Measurements from ENCODE around the gene WDR59.

The WDR59 gene

DNA sequence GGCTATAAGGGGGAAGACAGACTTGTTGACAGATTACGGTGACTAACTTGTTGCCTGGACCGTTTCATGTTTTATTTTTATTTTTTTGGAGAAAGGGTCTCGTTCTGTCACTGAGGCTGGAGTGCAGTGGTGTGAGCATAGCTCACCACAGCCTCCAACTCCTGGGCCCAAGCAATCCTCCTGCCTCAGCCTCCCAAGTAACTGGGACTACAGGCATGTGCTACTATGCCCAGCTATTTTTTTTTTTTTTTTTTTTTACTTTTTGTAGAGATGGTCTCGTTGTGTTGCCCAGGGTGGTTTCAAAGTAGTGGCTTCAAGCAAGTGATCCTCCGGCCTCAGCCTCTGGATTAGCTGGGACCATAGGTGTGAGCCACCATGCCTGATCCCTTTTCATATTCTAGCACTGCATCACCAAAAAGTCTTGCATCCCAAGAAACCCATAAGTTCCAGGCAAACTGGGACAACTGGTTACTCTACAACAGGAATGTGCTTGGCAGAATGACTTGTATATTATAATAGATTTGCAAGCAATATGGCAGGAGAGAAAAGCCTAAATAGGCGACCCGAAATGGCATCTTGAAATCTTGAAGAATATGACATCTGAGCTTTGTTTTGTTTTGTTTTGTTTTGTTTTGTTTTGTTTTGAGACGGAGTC is 2.2 kb upstream of the WDR59 start:
- no peak for TF ChIP-seq JUND (IDR thresholded peaks at IDR 0.05; ENCODE audit: low read depth)
- in situ Hi-C loops (cut with HindIII; ENCODE audit: low pct_unique_long_range_greater_than_20kb, low sequenced_read_pairs), result no loop called here
- DNase-seq (ENCODE audit: low read depth in 1 of 2, low spot score in 1 of 2), result peak in 1 of 2 experiments; percentile 73

- in situ Hi-C loops (cut with HindIII; ENCODE audit: low pct_unique_long_range_greater_than_20kb, low sequenced_read_pairs), result no loop called here
- DNase-seq (ENCODE audit: low read depth in 1 of 2, low spot score in 1 of 2), result no peak
- no peak for TF ChIP-seq JUND (IDR thresholded peaks at IDR 0.05; ENCODE audit: low read depth)
These were observed 762 bp downstream of the WDR59 start for GRCh38 chr16:74984194-74984528.

- TF ChIP-seq JUND (IDR thresholded peaks at IDR 0.05; ENCODE audit: low read depth), result no peak
These were observed 2.7 kb downstream of the WDR59 start for GRCh38 chr16:74982256-74982655.

GRCh38 chr16:74975591-74975990 is 9.3 kb downstream of the WDR59 start:
- DNase-seq (ENCODE audit: low read depth in 1 of 2, low spot score in 1 of 2), result no peak
- in situ Hi-C loops (cut with HindIII; ENCODE audit: low pct_unique_long_range_greater_than_20kb, low sequenced_read_pairs), result no loop called here
- TF ChIP-seq JUND (IDR thresholded peaks at IDR 0.05; ENCODE audit: low read depth), result no peak

More at GRCh38 chr16:74982256-74982655, 2.7 kb downstream of the WDR59 start:
- no peak for DNase-seq (ENCODE audit: low read depth in 1 of 2, low spot score in 1 of 2)
- in situ Hi-C loops (cut with HindIII; ENCODE audit: low pct_unique_long_range_greater_than_20kb, low sequenced_read_pairs), result no loop called here

- no peak for TF ChIP-seq JUND (IDR thresholded peaks at IDR 0.05; ENCODE audit: low read depth)
- in situ Hi-C loops (cut with HindIII; ENCODE audit: low pct_unique_long_range_greater_than_20kb, low sequenced_read_pairs), result no loop called here
These were observed 11.6 kb downstream of the WDR59 start for GRCh38 chr16:74973304-74973703.

GRCh38 chr16:74954763-74955162 is 30.2 kb downstream of the WDR59 start:
- no peak for DNase-seq (ENCODE audit: low read depth in 1 of 2, low spot score in 1 of 2)
- no peak for TF ChIP-seq JUND (IDR thresholded peaks at IDR 0.05; ENCODE audit: low read depth)
- in situ Hi-C loops (cut with HindIII; ENCODE audit: low pct_unique_long_range_greater_than_20kb, low sequenced_read_pairs), result no loop called here

More at GRCh38 chr16:74973304-74973703, 11.6 kb downstream of the WDR59 start:
- no peak for DNase-seq (ENCODE audit: low read depth in 1 of 2, low spot score in 1 of 2)

GRCh38 chr16:74951681-74952080 is 33.2 kb downstream of the WDR59 start:
- in situ Hi-C loops (cut with HindIII; ENCODE audit: low pct_unique_long_range_greater_than_20kb, low sequenced_read_pairs), result no loop called here

DNA sequence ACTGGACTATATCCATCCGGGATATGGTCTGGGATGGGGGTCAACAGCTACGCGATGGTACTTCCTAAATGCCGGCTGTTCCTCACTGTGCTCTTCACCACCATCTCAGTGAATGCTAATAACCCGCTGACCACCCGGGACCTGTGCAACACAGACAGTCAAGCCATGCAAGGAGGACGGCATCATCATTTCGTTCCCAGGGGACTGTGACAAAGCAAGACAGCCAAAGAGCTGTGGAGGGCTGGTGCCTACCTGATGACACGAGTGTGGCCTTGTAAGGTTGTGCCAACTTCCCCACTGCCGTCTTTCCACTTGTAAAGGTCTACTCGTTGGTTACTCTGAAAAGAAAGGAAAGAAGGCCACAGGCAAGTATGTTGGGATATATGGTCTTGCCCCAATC is 33.7 kb downstream of the WDR59 start:
- DNase-seq (ENCODE audit: low read depth in 1 of 2, low spot score in 1 of 2), result no peak
- no peak for TF ChIP-seq JUND (IDR thresholded peaks at IDR 0.05; ENCODE audit: low read depth)
- in situ Hi-C loops (cut with HindIII; ENCODE audit: low pct_unique_long_range_greater_than_20kb, low sequenced_read_pairs), result no loop called here

More at GRCh38 chr16:74951681-74952080, 33.2 kb downstream of the WDR59 start:
- TF ChIP-seq JUND (IDR thresholded peaks at IDR 0.05; ENCODE audit: low read depth), result no peak
- no peak for DNase-seq (ENCODE audit: low read depth in 1 of 2, low spot score in 1 of 2)

- peak in 1 of 2 experiments; percentile 5 for DNase-seq (ENCODE audit: low read depth in 1 of 2, low spot score in 1 of 2)
- TF ChIP-seq JUND (IDR thresholded peaks at IDR 0.05; ENCODE audit: low read depth), result no peak
- in situ Hi-C loops (cut with HindIII; ENCODE audit: low pct_unique_long_range_greater_than_20kb, low sequenced_read_pairs), result no loop called here
These were observed 34.4 kb downstream of the WDR59 start for GRCh38 chr16:74950511-74950910.

DNA sequence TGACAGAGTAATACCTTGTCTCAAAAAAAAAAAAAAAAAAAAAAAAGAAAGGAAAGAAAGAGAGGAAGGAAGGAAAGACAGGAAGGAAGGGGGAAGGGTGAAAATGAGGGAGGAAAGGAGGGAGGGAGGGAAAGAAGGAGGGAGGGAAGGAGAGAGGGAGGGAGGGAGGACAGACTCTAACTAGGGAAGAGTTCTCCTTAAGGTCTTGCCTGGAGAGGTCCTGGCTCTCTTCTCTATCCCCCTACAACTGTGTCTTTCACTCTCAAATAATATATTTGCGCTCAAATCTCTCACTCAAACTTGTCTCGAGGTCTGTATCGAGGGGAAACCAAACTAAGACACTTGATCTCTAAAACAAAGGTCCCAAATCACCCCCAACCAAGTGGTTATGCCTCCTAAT is 35.6 kb downstream of the WDR59 start:
- no peak for TF ChIP-seq JUND (IDR thresholded peaks at IDR 0.05; ENCODE audit: low read depth)
- in situ Hi-C loops (cut with HindIII; ENCODE audit: low pct_unique_long_range_greater_than_20kb, low sequenced_read_pairs), result no loop called here
- no peak for DNase-seq (ENCODE audit: low read depth in 1 of 2, low spot score in 1 of 2)

DNA sequence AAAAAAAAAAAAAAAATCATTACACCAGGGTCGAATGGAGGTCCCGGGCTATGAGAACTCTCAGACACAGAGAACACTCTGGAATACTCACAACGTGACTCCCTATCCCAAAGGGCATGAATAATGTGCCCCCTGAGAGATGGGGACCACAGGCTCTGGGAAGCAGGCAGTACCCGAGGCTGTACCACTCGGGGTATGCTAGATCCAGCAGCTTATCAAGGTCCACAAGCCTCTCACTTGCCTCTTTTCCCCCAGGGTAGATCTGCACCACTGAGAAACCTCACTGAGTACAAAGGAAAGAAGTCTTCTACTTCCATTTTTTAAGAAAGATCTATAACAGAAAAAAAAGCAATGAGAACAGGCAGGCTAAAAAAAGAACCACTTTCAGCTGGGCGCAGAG is 40.5 kb downstream of the WDR59 start:
- no peak for TF ChIP-seq JUND (IDR thresholded peaks at IDR 0.05; ENCODE audit: low read depth)
- in situ Hi-C loops (cut with HindIII; ENCODE audit: low pct_unique_long_range_greater_than_20kb, low sequenced_read_pairs), result no loop called here
- DNase-seq (ENCODE audit: low read depth in 1 of 2, low spot score in 1 of 2), result no peak

GRCh38 chr16:74942977-74943918 is 41.7 kb downstream of the WDR59 start:
- no peak for TF ChIP-seq JUND (IDR thresholded peaks at IDR 0.05; ENCODE audit: low read depth)
- no peak for DNase-seq (ENCODE audit: low read depth in 1 of 2, low spot score in 1 of 2)
- in situ Hi-C loops (cut with HindIII; ENCODE audit: low pct_unique_long_range_greater_than_20kb, low sequenced_read_pairs), result no loop called here

DNA sequence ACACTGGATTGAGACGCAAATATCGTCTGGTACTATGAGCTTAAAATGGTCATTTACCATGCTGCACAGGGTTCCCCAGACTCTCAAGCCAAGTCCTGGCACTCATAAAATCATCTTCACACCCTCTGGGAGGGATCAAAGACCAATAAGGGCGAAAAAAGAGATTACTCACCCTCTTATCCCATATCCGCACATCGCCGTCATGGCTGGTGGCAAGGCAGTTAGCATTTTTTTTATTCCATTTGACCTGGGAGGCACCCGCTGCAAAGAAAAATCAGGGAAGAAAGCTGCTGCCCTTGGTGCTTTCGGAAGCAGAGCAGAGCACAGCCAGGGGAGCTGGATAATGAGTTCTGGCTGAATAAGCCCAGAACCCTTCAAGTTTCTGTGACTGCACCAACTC is 42.4 kb downstream of the WDR59 start:
- DNase-seq (ENCODE audit: low read depth in 1 of 2, low spot score in 1 of 2), result no peak
- no peak for TF ChIP-seq JUND (IDR thresholded peaks at IDR 0.05; ENCODE audit: low read depth)

More for the DNA sequence above, 42.4 kb downstream of the WDR59 start:
- in situ Hi-C loops (cut with HindIII; ENCODE audit: low pct_unique_long_range_greater_than_20kb, low sequenced_read_pairs), result no loop called here
